OCI-LY7 (cell line): Measurements from ENCODE around the gene SLCO4A1.

Experiments
- EZH2phosphoT487 ChIP-seq: fragments of 200-600 bp; sonication (generic); IDR thresholded peaks from 2 replicates; pipeline ENCODE4 v1.6.1; 2018; ENCODE audit warnings: low read depth, borderline replicate concordance, mild to moderate bottlenecking, mixed run types, antibody characterized with exemption, low read length, moderate library complexity, mixed read lengths
- TF ChIP-seq, protein P1 (sequence below): fragments of 200-600 bp; sonication (generic); conservative IDR thresholded peaks from 2 replicates; pipeline ENCODE4 v1.5.1; 2014; ENCODE audit warnings: mild to moderate bottlenecking, antibody characterized with exemption, low read length, moderate library complexity, mixed read lengths

DNA sequence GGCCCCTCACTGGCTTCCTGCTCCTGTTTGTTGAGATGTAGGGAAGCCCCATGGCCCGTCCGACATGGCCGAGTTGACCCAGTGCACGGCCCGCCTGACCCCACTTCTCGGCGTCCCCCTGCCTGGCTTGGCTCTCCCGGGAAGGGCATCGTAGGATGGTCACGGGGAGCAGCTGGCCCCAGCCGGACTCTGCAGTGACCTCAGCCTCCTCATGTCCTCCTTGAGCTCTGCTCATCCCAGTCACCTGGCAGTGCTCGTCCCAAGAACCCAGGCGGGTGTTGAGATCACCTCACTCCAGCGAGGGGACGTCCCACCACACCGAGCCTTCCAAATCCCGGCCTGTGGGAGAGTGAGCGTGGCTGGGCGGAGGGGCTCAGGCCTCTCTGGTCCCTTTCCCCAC lies 15.7 kb downstream of the SLCO4A1 start:
- TF ChIP-seq, protein P1, sequence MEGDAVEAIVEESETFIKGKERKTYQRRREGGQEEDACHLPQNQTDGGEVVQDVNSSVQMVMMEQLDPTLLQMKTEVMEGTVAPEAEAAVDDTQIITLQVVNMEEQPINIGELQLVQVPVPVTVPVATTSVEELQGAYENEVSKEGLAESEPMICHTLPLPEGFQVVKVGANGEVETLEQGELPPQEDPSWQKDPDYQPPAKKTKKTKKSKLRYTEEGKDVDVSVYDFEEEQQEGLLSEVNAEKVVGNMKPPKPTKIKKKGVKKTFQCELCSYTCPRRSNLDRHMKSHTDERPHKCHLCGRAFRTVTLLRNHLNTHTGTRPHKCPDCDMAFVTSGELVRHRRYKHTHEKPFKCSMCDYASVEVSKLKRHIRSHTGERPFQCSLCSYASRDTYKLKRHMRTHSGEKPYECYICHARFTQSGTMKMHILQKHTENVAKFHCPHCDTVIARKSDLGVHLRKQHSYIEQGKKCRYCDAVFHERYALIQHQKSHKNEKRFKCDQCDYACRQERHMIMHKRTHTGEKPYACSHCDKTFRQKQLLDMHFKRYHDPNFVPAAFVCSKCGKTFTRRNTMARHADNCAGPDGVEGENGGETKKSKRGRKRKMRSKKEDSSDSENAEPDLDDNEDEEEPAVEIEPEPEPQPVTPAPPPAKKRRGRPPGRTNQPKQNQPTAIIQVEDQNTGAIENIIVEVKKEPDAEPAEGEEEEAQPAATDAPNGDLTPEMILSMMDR = no peak
- TF ChIP-seq EZH2phosphoT487 = no peak
